PC-3 (cell line): Measurements from ENCODE around the gene TMC6. TPM values are rescaled to one million over a fixed set of nuclear protein-coding genes. Genes with fewer than 3 reads are reported as not detected.

Experiments
- ATAC-seq: fragments of 200-7000 bp; cut with Tn5 transposase; 2 replicates; pipeline ENCODE4 v1.9.1; 2020; ENCODE audit warnings: mild to moderate bottlenecking, moderate library complexity
- BruUV-seq: library from RNA; stranded (reverse); fragments of 400-500 nt; replicated peaks from 2 replicates; lab custom pipeline; 2021; lab: Mats Ljungman, UMichigan
- CTCF ChIA-PET: fragments of 300-600 bp; sonication (Branson Sonifier 250); formaldehyde crosslinking; loops from one replicate; lab custom pipeline; 2022; ENCODE audit warnings: antibody characterized with exemption; lab: Charles Lee
- POLR2A ChIA-PET: fragments of 300-600 bp; sonication (Branson Sonifier 250); formaldehyde crosslinking; loops from one replicate; lab custom pipeline; 2022; ENCODE audit warnings: antibody characterized with exemption; ENCODE audit not compliant: unreplicated experiment; lab: Charles Lee
- DNase-seq: peaks from one replicate; pipeline ENCODE4 v3.0.0-alpha.2; 2015
- H2AFZ ChIP-seq: fragments of 300-600 bp; sonication (generic); 2 replicates; pipeline ENCODE4 v1.6.0; 2016; ENCODE audit warnings: antibody characterized with exemption, low read length
- H3F3A ChIP-seq: fragments of 300-600 bp; sonication (generic); one replicate; pipeline ENCODE4 v1.6.0; 2017; ENCODE audit warnings: antibody characterized with exemption, low read length, control low read depth, mild to moderate bottlenecking; ENCODE audit not compliant: unreplicated experiment
- H3K27ac ChIP-seq: fragments of 300-600 bp; sonication (generic); 2 replicates; pipeline ENCODE4 v1.5.1; 2016; ENCODE audit warnings: mild to moderate bottlenecking, low read length
- H3K27me3 ChIP-seq: fragments of 300-600 bp; sonication (generic); 2 replicates; pipeline ENCODE4 v1.6.1; 2016; ENCODE audit warnings: low read length, mixed read lengths
- H3K36me3 ChIP-seq: fragments of 300-600 bp; sonication (generic); 2 replicates; pipeline ENCODE4 v1.6.1; 2016; ENCODE audit warnings: low read depth, mixed run types, low read length, mixed read lengths
- H3K4me1 ChIP-seq: fragments of 300-600 bp; sonication (generic); 2 replicates; pipeline ENCODE4 v1.5.1; 2016; ENCODE audit warnings: low read length; ENCODE audit not compliant: insufficient read depth
- H3K4me2 ChIP-seq: fragments of 300-600 bp; sonication (generic); 2 replicates; pipeline ENCODE4 v1.6.0; 2016; ENCODE audit warnings: low read length
- H3K4me3 ChIP-seq: fragments of 300-600 bp; sonication (generic); 2 replicates; pipeline ENCODE4 v1.5.1; 2016; ENCODE audit warnings: mild to moderate bottlenecking, low read length, mixed read lengths
- H3K79me2 ChIP-seq: fragments of 300-600 bp; sonication (generic); 2 replicates; pipeline ENCODE4 v1.6.1; 2017; ENCODE audit warnings: low read length, mixed read lengths
- H3K9ac ChIP-seq: fragments of 300-600 bp; sonication (generic); 2 replicates; pipeline ENCODE4 v1.6.0; 2016; ENCODE audit warnings: mild to moderate bottlenecking, low read length
- H3K9me2 ChIP-seq: fragments of 300-600 bp; sonication (generic); replicated peaks from 2 replicates; pipeline ENCODE4 v1.6.1; 2016; ENCODE audit warnings: mixed run types, low read length, mixed read lengths
- H3K9me3 ChIP-seq: fragments of 300-600 bp; sonication (generic); 2 replicates; pipeline ENCODE4 v1.6.1; 2016; ENCODE audit warnings: low read length, mixed read lengths
- H4K20me1 ChIP-seq: fragments of 300-600 bp; sonication (generic); 2 replicates; pipeline ENCODE4 v1.6.1; 2016; ENCODE audit warnings: low read length, mixed read lengths
- EZH2 ChIP-seq: fragments of 300-600 bp; sonication (generic); IDR thresholded peaks from one replicate; pipeline ENCODE4 v1.6.1; 2017; ENCODE audit warnings: antibody characterized with exemption, mild to moderate bottlenecking, low read length; ENCODE audit not compliant: unreplicated experiment
- EZH2phosphoT487 ChIP-seq: fragments of 300-600 bp; sonication (generic); IDR thresholded peaks from 2 replicates; pipeline ENCODE4 v1.6.1; 2018; ENCODE audit warnings: mild to moderate bottlenecking, antibody characterized with exemption, low read length, borderline replicate concordance
- intact Hi-C: fragments of 100-400 bp; cut with micrococcal nuclease; formaldehyde crosslinking; loops from 2 replicates; pipeline ENCODE4 v1.9.0; 2023
- total RNA-seq: library from RNA; depleted of rRNA; stranded (reverse); fragments of >200 nt; gene quantifications from 2 replicates; pipeline ENCODE4 v1.2.3, GENCODE V29; 2014
- TF ChIP-seq, protein P1 (sequence below): fragments of 300-600 bp; sonication (generic); conservative IDR thresholded peaks from 2 replicates; pipeline ENCODE4 v1.5.1; 2017; ENCODE audit warnings: antibody characterized with exemption, low read depth, mild to moderate bottlenecking, low read length

Gene TMC6
- total RNA-seq, 1 experiment from 2014 or later = 97.3 TPM

DNA sequence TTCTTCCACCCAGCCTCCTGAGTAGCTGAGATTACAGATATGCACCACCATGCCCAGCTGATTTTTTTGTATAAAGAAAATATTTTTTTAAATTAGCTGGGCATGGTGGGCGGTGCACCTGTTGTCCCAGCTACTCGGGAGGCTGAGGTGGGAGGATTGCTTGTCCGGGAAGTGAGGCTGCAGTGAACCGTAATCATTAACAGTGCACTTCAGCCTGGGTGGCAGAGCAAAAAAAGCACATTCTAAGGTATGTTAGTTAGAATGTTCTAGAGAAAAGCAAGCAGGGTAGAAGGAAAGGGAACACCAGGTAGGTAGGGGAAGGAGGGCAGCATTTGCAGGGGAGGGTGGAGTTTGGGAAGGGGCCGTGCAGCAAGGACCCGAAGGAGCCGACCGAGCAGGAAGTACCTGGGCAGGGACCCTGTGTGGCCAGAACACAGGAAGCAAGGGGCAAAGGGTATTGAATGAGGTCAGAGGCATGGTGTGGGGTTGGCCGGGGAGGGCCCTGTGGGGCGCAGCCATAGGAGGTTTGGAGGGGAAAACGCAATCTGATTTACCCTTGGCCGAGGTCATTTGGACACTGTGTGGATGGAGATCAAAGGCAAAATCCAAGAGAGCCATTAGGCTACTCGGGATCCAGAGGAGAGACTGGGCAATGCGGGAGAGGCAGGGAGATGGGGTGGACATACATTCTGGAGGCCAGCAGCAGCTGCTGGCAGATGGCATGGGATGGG, 19.9 kb upstream of the TMC6 start:
- intact Hi-C loops = no loop called here
- no peak overlapping the region for H2AFZ ChIP-seq
- H4K20me1 ChIP-seq = no peaks in the 10 kb centered on the region
- BruUV-seq = no TSS peak
- no peaks in the 10 kb centered on the region for H3K9me2 ChIP-seq
- ChIA-PET POLR2A (interaction anchor here (0.6 kb wide), 1 partner anchor 682 kb away, joined by 3 read pairs; no protein-coding TSS in a partner anchor), CTCF (interaction anchor here (0.6 kb wide), 1 partner anchor 38 kb away, joined by 3 read pairs; no protein-coding TSS in a partner anchor)
- no peaks in the 10 kb centered on the region for H3K9me3 ChIP-seq
- H3F3A ChIP-seq = no peaks in the 10 kb centered on the region
- no peak overlapping the region for H3K4me2 ChIP-seq
- TF ChIP-seq EZH2phosphoT487 (no peak), EZH2 (no peak)
- TF ChIP-seq, protein P1, sequence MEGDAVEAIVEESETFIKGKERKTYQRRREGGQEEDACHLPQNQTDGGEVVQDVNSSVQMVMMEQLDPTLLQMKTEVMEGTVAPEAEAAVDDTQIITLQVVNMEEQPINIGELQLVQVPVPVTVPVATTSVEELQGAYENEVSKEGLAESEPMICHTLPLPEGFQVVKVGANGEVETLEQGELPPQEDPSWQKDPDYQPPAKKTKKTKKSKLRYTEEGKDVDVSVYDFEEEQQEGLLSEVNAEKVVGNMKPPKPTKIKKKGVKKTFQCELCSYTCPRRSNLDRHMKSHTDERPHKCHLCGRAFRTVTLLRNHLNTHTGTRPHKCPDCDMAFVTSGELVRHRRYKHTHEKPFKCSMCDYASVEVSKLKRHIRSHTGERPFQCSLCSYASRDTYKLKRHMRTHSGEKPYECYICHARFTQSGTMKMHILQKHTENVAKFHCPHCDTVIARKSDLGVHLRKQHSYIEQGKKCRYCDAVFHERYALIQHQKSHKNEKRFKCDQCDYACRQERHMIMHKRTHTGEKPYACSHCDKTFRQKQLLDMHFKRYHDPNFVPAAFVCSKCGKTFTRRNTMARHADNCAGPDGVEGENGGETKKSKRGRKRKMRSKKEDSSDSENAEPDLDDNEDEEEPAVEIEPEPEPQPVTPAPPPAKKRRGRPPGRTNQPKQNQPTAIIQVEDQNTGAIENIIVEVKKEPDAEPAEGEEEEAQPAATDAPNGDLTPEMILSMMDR = no peak
- no peaks in the 10 kb centered on the region for H3K79me2 ChIP-seq
- ATAC-seq (no peak), DNase-seq (no peak)
- no peak overlapping the region for H3K27ac ChIP-seq
- no peaks in the 10 kb centered on the region for H3K27me3 ChIP-seq
- H3K4me1 ChIP-seq = peaks cover 32% of the 10 kb centered on the region
- no peak overlapping the region for H3K4me3 ChIP-seq
- no peak overlapping the region for H3K9ac ChIP-seq
- H3K36me3 ChIP-seq = no peaks in the 10 kb centered on the region

DNA sequence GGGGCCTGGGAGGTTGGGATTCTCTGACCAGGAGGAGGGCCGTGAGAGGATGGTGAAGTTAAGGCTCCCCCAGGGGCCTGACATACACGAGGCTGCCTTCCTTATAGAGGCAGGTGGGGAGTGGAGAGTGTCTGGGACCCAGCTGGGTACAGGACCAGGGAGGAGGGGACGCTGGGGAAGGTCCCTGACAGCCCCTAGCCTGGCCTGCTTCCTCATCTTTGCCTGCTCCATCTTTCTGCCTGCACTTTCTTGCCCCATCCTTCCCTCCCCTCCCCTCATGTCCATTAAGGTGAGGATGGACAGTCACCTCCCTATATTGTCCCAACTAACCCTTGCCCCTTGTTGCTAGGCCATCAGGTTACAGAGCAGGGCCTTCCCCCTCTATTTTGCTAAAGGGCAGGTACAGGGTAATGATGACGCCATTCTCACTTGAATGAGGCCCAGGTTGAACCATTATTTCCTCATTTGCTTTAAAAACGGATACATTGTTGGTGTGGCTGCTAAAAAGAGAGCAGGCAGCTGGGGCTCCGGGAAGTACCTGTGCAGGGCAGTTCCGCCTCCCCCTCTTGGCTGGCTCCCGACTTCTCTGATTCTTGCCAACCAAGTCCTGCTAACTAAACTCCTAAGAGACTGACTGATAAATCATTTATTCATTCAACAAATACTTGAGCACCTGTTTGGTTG, 18.9 kb upstream of the TMC6 start:
- ChIA-PET POLR2A (interaction anchor here (0.6 kb wide), 1 partner anchor 681 kb away, joined by 3 read pairs; no protein-coding TSS in a partner anchor), CTCF (no interaction called here)
- H3K4me3 ChIP-seq = no peak overlapping the region
- ATAC-seq (no peak), DNase-seq (no peak)
- H3K4me1 ChIP-seq = peaks cover 38% of the 10 kb centered on the region
- no peaks in the 10 kb centered on the region for H3K9me3 ChIP-seq
- no peaks in the 10 kb centered on the region for H3K79me2 ChIP-seq
- intact Hi-C loops = no loop called here
- H3K9ac ChIP-seq = no peak overlapping the region
- TF ChIP-seq EZH2 (no peak), EZH2phosphoT487 (no peak)
- TF ChIP-seq, protein P1 = no peak
- no peaks in the 10 kb centered on the region for H4K20me1 ChIP-seq
- H3K36me3 ChIP-seq = no peaks in the 10 kb centered on the region
- no TSS peak for BruUV-seq
- no peak overlapping the region for H3K27ac ChIP-seq
- no peaks in the 10 kb centered on the region for H3F3A ChIP-seq
- H2AFZ ChIP-seq = no peak overlapping the region
- no peaks in the 10 kb centered on the region for H3K27me3 ChIP-seq
- no peak overlapping the region for H3K4me2 ChIP-seq
- H3K9me2 ChIP-seq = no peaks in the 10 kb centered on the region

DNA sequence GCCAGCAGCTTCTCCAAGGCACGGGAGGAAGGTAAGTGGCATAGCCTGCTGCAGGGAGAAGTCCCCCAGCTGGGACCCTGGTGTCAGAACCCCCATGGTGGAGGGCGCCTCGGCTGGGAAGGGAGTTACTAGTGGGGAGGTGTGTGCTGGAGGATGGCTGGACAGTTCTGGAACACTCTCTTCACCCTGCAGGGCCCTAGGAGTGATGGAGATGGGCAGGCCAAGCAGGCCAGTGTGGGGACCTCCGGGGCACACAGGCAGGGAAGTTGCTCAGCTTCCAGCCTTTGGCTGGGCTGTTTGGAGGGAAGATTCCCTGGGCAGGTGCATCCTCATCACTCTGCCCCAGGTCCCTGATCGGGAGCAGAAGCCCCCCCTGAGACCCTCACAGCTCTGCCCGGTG, 18.3 kb upstream of the TMC6 start:
- intact Hi-C loops = no loop called here
- Histone ChIP-seq H3K4me1 (peaks cover 41% of the 10 kb centered on the region), H3K9me2 (no peaks in the 10 kb centered on the region), H3K27ac (no peak overlapping the region), H3K4me2 (no peak overlapping the region), H3K9me3 (no peaks in the 10 kb centered on the region), H3K4me3 (no peak overlapping the region), H3K79me2 (no peaks in the 10 kb centered on the region), H3F3A (no peaks in the 10 kb centered on the region), H3K9ac (no peak overlapping the region), H3K36me3 (no peaks in the 10 kb centered on the region), H3K27me3 (no peaks in the 10 kb centered on the region), H4K20me1 (no peaks in the 10 kb centered on the region), H2AFZ (no peak overlapping the region)
- ChIA-PET POLR2A (no interaction called here), CTCF (no interaction called here)
- no peak for DNase-seq
- no TSS peak for BruUV-seq
- TF ChIP-seq, protein P1 = no peak
- TF ChIP-seq EZH2 (no peak), EZH2phosphoT487 (no peak)
- ATAC-seq = no peak
